Stimulated activated CD4-positive, alpha-beta T cell treated with anti-CD3 and anti-CD28 coated beads, TNF-alpha, amount 100 ng/mL, for 24 hours (primary cell): ENCODE results near the gene NBPF10.
"Not testable (repeated sequence)": the region's sequence is repeated elsewhere in the genome, so short reads cannot be mapped to it uniquely, and the experiment has no call there.

ENCODE experiments used
- DNase-seq, 3 experiments: peaks; one replicate each; pipeline ENCODE4 v3.0.0-alpha.2; 2020; ENCODE audit warnings: low read depth in 3 of 3

The NBPF10 gene

GRCh38 chr1:146144465-146144864 lies at the start of gene NBPF10:
Gene NBPF10 (minus strand): TSS chr1:146144804. CDS start chr1:146144769, 35 bp downstream.
- DNase-seq = not testable (repeated sequence)

GRCh38 chr1:146174531-146174930 lies 29.9 kb upstream of the NBPF10 start:
- DNase-seq = not testable (repeated sequence)

- DNase-seq = not testable (repeated sequence)
Measured at GRCh38 chr1:146167740-146168139, 23.1 kb upstream of the NBPF10 start.

- not testable (repeated sequence) for DNase-seq
Measured at GRCh38 chr1:146167273-146167672, 22.7 kb upstream of the NBPF10 start.
